Keratinocyte (primary cell): ENCODE data around the gene CARMIL1.

ENCODE experiments used
- CTCF ChIP-seq, 3 experiments: IDR thresholded peaks in 1 of 3; conservative IDR thresholded peaks in 1 of 3; optimal IDR thresholded peaks in 1 of 3; 2 replicates in 2 of 3; 3 replicates in 1 of 3; pipeline versions ENCODE3 to v1.5.1; 2011; ENCODE audit warnings: low read length in 3 of 3, mild to moderate bottlenecking in 3 of 3, moderate library complexity in 2 of 3, control low read depth in 1 of 3, inconsistent platforms in 1 of 3; ENCODE audit not compliant: insufficient read depth in 2 of 3; ENCODE audit errors: extremely low read depth in 1 of 3
- EZH2 ChIP-seq: IDR thresholded peaks from one replicate; pipeline ENCODE4 v1.6.1; 2012; ENCODE audit warnings: inconsistent platforms, mild to moderate bottlenecking, low read length, moderate library complexity

DNA sequence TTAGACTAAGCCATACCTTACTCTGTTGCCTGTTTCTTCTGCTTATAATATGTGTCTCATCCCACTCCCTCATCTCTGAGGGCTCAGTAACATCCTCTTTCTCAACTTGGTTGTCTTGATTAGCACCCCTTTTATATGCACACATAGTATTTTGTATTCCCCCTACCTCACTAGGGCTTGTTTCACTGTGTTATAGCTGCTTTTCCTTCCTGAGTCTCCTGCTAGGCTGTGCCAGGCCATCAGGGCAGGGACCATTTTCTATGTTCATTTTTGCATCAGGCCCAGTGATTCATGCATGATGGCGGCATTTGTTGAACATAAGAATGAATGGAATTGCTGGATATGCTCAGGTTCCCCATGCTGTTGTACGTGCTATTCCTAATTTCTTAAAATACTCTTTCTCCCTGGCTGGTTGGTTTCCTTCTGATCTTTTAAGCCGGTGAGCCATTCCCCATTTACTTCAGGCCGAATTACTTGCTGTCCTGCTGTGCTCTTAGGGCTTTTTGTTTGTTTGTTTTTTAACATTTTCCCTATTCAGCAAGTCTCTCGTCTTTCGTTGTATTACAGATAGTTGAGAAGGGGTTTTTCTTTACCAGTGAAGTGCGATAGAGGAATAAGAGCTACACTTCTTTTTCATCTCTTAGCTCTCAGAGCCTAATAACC is 183.2 kb downstream of the CARMIL1 start:
- TF ChIP-seq CTCF (optimal IDR thresholded peaks at IDR 0.05 in 1 of 3, IDR thresholded peaks at IDR 0.05 in 1 of 3, conservative IDR thresholded peaks at IDR 0.05 in 1 of 3; ENCODE audit: extremely low read depth in 1 of 3, insufficient read depth in 2 of 3, low read length in 3 of 3) = no peak
- TF ChIP-seq EZH2 = no peak
